ENCODE data around the gene LMF1. TPM values are rescaled to one million over a fixed set of nuclear protein-coding genes. Genes with fewer than 3 reads are reported as not detected.

Gene LMF1
- total and polyA plus RNA-seq, 9 of the 15 experiments (the other 6 are each of a cell fraction or from before 2014, with no cell fraction given): 0.11 to 1.6 (median 0.55) TPM; not detected in 1

GRCh38 chr16:865026-865425 lies 105.8 kb downstream of the LMF1 start (continued):
- TF ChIP-seq NR1H2 (CRISPR knock-in tag; IDR thresholded peaks at IDR 0.05): no peak
- TF ChIP-seq TBP (optimal IDR thresholded peaks at IDR 0.05; ENCODE audit: low read depth, low read length): no peak
- TF ChIP-seq ZNF197 (CRISPR knock-in tag; IDR thresholded peaks at IDR 0.05; ENCODE audit: low read depth): no peak
- no peak for TF ChIP-seq LEF1 (IDR thresholded peaks at IDR 0.05)
- no peak for TF ChIP-seq DEAF1 (CRISPR knock-in tag; IDR thresholded peaks at IDR 0.05)
- TF ChIP-seq, protein P1, sequence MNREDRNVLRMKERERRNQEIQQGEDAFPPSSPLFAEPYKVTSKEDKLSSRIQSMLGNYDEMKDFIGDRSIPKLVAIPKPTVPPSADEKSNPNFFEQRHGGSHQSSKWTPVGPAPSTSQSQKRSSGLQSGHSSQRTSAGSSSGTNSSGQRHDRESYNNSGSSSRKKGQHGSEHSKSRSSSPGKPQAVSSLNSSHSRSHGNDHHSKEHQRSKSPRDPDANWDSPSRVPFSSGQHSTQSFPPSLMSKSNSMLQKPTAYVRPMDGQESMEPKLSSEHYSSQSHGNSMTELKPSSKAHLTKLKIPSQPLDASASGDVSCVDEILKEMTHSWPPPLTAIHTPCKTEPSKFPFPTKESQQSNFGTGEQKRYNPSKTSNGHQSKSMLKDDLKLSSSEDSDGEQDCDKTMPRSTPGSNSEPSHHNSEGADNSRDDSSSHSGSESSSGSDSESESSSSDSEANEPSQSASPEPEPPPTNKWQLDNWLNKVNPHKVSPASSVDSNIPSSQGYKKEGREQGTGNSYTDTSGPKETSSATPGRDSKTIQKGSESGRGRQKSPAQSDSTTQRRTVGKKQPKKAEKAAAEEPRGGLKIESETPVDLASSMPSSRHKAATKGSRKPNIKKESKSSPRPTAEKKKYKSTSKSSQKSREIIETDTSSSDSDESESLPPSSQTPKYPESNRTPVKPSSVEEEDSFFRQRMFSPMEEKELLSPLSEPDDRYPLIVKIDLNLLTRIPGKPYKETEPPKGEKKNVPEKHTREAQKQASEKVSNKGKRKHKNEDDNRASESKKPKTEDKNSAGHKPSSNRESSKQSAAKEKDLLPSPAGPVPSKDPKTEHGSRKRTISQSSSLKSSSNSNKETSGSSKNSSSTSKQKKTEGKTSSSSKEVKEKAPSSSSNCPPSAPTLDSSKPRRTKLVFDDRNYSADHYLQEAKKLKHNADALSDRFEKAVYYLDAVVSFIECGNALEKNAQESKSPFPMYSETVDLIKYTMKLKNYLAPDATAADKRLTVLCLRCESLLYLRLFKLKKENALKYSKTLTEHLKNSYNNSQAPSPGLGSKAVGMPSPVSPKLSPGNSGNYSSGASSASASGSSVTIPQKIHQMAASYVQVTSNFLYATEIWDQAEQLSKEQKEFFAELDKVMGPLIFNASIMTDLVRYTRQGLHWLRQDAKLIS (CRISPR knock-in tag; IDR thresholded peaks at IDR 0.05): no peak
- no peak for TF ChIP-seq RAD51 (IDR thresholded peaks at IDR 0.05; ENCODE audit: borderline replicate concordance, low read depth)
- no peak for TF ChIP-seq MYBL2 (IDR thresholded peaks at IDR 0.05; ENCODE audit: low read depth)
- no peak for TF ChIP-seq MYBL2 (CRISPR knock-in tag; IDR thresholded peaks at IDR 0.05; ENCODE audit: borderline replicate concordance)
- TF ChIP-seq, protein P2, sequence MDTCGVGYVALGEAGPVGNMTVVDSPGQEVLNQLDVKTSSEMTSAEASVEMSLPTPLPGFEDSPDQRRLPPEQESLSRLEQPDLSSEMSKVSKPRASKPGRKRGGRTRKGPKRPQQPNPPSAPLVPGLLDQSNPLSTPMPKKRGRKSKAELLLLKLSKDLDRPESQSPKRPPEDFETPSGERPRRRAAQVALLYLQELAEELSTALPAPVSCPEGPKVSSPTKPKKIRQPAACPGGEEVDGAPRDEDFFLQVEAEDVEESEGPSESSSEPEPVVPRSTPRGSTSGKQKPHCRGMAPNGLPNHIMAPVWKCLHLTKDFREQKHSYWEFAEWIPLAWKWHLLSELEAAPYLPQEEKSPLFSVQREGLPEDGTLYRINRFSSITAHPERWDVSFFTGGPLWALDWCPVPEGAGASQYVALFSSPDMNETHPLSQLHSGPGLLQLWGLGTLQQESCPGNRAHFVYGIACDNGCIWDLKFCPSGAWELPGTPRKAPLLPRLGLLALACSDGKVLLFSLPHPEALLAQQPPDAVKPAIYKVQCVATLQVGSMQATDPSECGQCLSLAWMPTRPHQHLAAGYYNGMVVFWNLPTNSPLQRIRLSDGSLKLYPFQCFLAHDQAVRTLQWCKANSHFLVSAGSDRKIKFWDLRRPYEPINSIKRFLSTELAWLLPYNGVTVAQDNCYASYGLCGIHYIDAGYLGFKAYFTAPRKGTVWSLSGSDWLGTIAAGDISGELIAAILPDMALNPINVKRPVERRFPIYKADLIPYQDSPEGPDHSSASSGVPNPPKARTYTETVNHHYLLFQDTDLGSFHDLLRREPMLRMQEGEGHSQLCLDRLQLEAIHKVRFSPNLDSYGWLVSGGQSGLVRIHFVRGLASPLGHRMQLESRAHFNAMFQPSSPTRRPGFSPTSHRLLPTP (IDR thresholded peaks at IDR 0.05; ENCODE audit: borderline replicate concordance, extremely low read depth, insufficient read length): no peak
- no peak for TF ChIP-seq HDAC2 (IDR thresholded peaks at IDR 0.05)
- TF ChIP-seq, protein P3, sequence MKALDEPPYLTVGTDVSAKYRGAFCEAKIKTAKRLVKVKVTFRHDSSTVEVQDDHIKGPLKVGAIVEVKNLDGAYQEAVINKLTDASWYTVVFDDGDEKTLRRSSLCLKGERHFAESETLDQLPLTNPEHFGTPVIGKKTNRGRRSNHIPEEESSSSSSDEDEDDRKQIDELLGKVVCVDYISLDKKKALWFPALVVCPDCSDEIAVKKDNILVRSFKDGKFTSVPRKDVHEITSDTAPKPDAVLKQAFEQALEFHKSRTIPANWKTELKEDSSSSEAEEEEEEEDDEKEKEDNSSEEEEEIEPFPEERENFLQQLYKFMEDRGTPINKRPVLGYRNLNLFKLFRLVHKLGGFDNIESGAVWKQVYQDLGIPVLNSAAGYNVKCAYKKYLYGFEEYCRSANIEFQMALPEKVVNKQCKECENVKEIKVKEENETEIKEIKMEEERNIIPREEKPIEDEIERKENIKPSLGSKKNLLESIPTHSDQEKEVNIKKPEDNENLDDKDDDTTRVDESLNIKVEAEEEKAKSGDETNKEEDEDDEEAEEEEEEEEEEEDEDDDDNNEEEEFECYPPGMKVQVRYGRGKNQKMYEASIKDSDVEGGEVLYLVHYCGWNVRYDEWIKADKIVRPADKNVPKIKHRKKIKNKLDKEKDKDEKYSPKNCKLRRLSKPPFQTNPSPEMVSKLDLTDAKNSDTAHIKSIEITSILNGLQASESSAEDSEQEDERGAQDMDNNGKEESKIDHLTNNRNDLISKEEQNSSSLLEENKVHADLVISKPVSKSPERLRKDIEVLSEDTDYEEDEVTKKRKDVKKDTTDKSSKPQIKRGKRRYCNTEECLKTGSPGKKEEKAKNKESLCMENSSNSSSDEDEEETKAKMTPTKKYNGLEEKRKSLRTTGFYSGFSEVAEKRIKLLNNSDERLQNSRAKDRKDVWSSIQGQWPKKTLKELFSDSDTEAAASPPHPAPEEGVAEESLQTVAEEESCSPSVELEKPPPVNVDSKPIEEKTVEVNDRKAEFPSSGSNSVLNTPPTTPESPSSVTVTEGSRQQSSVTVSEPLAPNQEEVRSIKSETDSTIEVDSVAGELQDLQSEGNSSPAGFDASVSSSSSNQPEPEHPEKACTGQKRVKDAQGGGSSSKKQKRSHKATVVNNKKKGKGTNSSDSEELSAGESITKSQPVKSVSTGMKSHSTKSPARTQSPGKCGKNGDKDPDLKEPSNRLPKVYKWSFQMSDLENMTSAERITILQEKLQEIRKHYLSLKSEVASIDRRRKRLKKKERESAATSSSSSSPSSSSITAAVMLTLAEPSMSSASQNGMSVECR (CRISPR knock-in tag; IDR thresholded peaks at IDR 0.05): no peak
- TF ChIP-seq FOXJ2 (tag; IDR thresholded peaks at IDR 0.05): no peak
- no peak for TF ChIP-seq ARID1B (IDR thresholded peaks at IDR 0.05)

Measured in K562 (cell line).